Gastrocnemius medialis (tissue), 4 donors: ENCODE data around the gene PBX1. TPM values are rescaled to one million over a fixed set of nuclear protein-coding genes. Genes with fewer than 3 reads are reported as not detected.

Source experiments
- ATAC-seq, 2 donors: fragments of 150-250 bp; one replicate each; pipeline ENCODE4 v1.9.1; 2016
- DNase-seq, 2 donors: peaks; one replicate each; pipeline ENCODE4 v3.0.0-alpha.2; 2019
- H3K27ac ChIP-seq, 4 donors: fragments of 200-600 bp; sonication (generic); 1 replicate in 1 of 4; 2 replicates in 3 of 4; pipeline ENCODE4 v1.5.1; 2016 to 2018; ENCODE audit warnings: mild to moderate bottlenecking in 2 of 4, moderate library complexity in 1 of 4
- H3K27me3 ChIP-seq, 3 donors: fragments of 200-600 bp; sonication (generic) in 2 of 3; 1 replicate in 1 of 3; 2 replicates in 2 of 3; pipeline versions ENCODE4 v1.5.1 to v1.6.0; 2016 to 2019; ENCODE audit warnings: mild to moderate bottlenecking in 1 of 3, moderate library complexity in 1 of 3
- H3K36me3 ChIP-seq, 2 donors: fragments of 200-600 bp; sonication (generic) in 1 of 2; one replicate each; pipeline ENCODE4 v1.5.1; 2017 to 2018
- H3K4me1 ChIP-seq, 2 donors: fragments of 200-600 bp; sonication (generic) in 1 of 2; one replicate each; pipeline ENCODE4 v1.5.1; 2016 to 2017; ENCODE audit warnings: mild to moderate bottlenecking in 2 of 2
- H3K4me3 ChIP-seq, 4 donors: fragments of 200-600 bp; sonication (generic) in 3 of 4; 1 replicate in 1 of 4; 2 replicates in 3 of 4; pipeline ENCODE4 v1.5.1; 2016 to 2019; ENCODE audit warnings: mild to moderate bottlenecking in 2 of 4
- H3K9me3 ChIP-seq, 3 donors: fragments of 200-600 bp; sonication (generic) in 2 of 3; 1 replicate in 1 of 3; 2 replicates in 2 of 3; pipeline ENCODE4 v1.5.1; 2016 to 2019
- CTCF ChIP-seq, 5 experiments: fragments of 450-650 bp in 3 of 5; fragments of 200-600 bp in 2 of 5; sonication (generic) in 2 of 5; IDR thresholded peaks in 4 of 5; conservative IDR thresholded peaks in 1 of 5; 1 replicate in 4 of 5; 2 replicates in 1 of 5; pipeline ENCODE4 v1.5.1; 2016 to 2019; ENCODE audit warnings: antibody characterized with exemption in 5 of 5, mild to moderate bottlenecking in 3 of 5, moderate library complexity in 3 of 5
- POLR2A ChIP-seq, 2 donors: fragments of 450-650 bp; IDR thresholded peaks; one replicate each; pipeline ENCODE4 v1.6.1; 2017; ENCODE audit warnings: antibody characterized with exemption in 2 of 2, mild to moderate bottlenecking in 2 of 2, moderate library complexity in 2 of 2
- in situ Hi-C, 4 donors: fragments of 200-750 bp; cut with MboI; loops; one replicate each; pipeline versions ENCODE4 v1.15.0 to v1.8.0; 2017; ENCODE audit warnings: low sequenced_read_pairs in 4 of 4
- intact Hi-C: fragments of 100-400 bp; cut with DNase I; formaldehyde crosslinking; loops from one replicate; pipeline ENCODE4 v1.15.1; 2023; ENCODE audit warnings: low total_unique reads
- total RNA-seq, 4 donors: library from RNA; depleted of rRNA; stranded (reverse); fragments of >200 nt; gene quantifications; one replicate each; pipeline versions ENCODE4 v1.1.0 to v1.2.3, GENCODE V29; 2016

Gene PBX1
- total RNA-seq, 4 donors from 2014 or later, result 21.7 to 36.5 (median 29.0) TPM

DNA sequence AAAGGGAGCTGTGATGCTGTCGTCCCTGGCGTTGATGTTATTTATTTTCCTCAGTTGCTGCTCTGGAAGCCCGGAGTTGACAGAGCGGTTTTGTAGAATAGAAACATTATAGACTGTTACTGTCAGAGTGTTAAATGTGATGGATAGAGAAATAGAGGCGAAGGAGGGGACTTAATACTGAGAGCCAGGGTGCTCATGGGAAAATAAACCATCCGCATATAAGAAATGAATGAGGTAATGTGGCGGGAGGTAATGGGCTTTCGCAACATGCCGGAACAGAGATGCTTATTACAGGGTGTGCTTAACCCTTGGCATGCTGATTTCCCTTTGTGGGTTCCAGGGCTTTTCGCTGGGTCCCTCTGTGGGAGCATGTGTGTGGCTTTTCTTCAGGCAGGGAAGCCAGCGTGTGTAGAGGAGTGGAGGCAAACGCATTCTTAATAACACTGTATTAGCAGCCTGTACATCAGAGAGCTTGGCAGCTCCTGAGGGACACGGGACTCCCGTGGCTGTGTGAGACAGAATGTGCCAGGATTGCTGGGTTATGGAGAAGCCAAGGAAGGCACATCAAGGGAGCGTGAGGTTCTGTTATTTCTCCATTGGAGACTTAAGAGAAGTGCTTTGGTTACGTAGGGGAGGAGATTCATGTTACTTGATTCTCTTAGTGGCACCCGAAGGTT lies 141.0 kb downstream of the PBX1 start:
- Histone ChIP-seq H3K4me1 (peaks cover 19 to 64% of the 10 kb centered on the region in 2 donors), H3K27me3 (no peaks in the 10 kb centered on the region), H3K4me3 (peak overlapping the region; percentile 29 to 51 (median 41)), H3K9me3 (no peaks in the 10 kb centered on the region), H3K27ac (peak overlapping the region; percentile 81 to 88 (median 86)), H3K36me3 (no peaks in the 10 kb centered on the region)
- in situ Hi-C loops (loop anchor here in 2 of 4 donors (10.0 to 25.0 kb wide), 2 partner anchors 85 to 87 kb away; no protein-coding TSS in a partner anchor), intact Hi-C loops (loop anchor here (1.0 to 10.0 kb wide), 4 partner anchors 27 to 135 kb away; no protein-coding TSS in a partner anchor)
- peak; percentile 80 to 86 for ATAC-seq
- TF ChIP-seq CTCF (IDR thresholded peaks at IDR 0.05 in 4 of 5, conservative IDR thresholded peaks at IDR 0.05 in 1 of 5) (no peak), POLR2A (IDR thresholded peaks at IDR 0.05) (peak; percentile 56 to 64)
- DNase-seq, result peak; percentile 84 to 88

- H3K27ac ChIP-seq, result peak overlapping the region; percentile 81 to 88 (median 86)
- DNase-seq (no peak), ATAC-seq (peak; percentile 19 to 20)
- H3K27me3 ChIP-seq, result no peaks in the 10 kb centered on the region
- H3K4me3 ChIP-seq, result peak overlapping the region; percentile 29 to 51 (median 40)
- peaks cover 26 to 64% of the 10 kb centered on the region in 2 donors for H3K4me1 ChIP-seq
- no peaks in the 10 kb centered on the region for H3K36me3 ChIP-seq
- in situ Hi-C loops, result no loop called here
- H3K9me3 ChIP-seq, result no peaks in the 10 kb centered on the region
- no peak for TF ChIP-seq CTCF (IDR thresholded peaks at IDR 0.05 in 4 of 5, conservative IDR thresholded peaks at IDR 0.05 in 1 of 5)
- TF ChIP-seq POLR2A (IDR thresholded peaks at IDR 0.05), result no peak
- intact Hi-C loops, result loop anchor here (1.0 to 10.0 kb wide), 4 partner anchors 27 to 136 kb away; no protein-coding TSS in a partner anchor
These were observed 141.7 kb downstream of the PBX1 start for GRCh38 chr1:164700683-164701082.

DNA sequence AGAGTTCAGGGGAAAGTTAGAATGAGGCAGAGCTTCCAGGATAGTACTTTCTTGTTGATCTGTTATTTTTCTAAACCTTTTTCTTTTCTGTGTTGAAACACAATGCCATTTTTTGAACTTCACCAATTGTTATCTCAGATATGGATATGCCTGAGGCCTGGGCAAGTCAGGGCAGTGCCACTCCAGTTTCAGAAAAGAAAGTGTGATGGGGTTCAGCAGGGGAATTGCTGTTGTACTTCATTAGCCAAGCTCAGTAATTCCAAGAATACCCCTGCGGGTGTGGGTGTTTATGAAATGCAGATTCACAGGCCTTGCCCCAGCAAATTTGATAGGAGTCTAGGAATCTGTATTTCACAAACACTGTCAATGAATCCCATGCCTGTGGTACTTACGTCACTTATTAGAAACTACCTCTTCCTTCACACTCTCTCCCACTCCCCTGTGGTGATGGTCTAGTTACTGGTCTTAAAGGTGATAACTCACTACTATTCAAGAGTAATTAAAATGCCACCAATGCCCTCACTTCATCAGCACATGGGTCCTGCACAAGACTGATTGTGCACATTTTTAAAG lies 142.3 kb downstream of the PBX1 start:
- ATAC-seq (peak in 1 of 2 donors; percentile 18), DNase-seq (no peak)
- Histone ChIP-seq H3K27me3 (no peaks in the 10 kb centered on the region), H3K27ac (peak overlapping the region; percentile 81 to 88 (median 86)), H3K4me3 (peak overlapping the region; percentile 29 to 51 (median 40)), H3K36me3 (no peaks in the 10 kb centered on the region), H3K9me3 (no peaks in the 10 kb centered on the region), H3K4me1 (peaks cover 32 to 64% of the 10 kb centered on the region in 2 donors)
- intact Hi-C loops, result loop anchor here (2.0 to 10.0 kb wide), 3 partner anchors 64 to 136 kb away; no protein-coding TSS in a partner anchor
- in situ Hi-C loops, result no loop called here
- TF ChIP-seq POLR2A (IDR thresholded peaks at IDR 0.05), result no peak
- TF ChIP-seq CTCF (IDR thresholded peaks at IDR 0.05 in 4 of 5, conservative IDR thresholded peaks at IDR 0.05 in 1 of 5), result no peak

DNA sequence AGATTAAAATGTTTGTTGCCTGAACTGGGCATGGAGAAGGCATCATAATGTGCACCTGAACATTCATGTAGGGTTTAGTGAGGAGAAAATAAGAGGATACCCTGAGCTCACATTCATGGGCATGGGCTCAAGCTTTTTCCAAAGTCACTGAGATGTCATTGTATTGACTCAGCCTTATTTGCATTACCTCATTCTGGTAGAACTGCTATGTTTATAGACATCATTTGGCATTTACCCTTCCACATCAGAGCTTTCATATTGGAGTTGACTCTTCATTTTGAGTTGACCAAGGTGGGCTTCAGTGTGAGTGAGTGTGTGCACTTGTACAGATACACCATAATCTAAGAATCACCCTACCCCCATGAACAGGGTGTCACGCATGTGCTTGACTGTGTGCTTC lies 143.2 kb downstream of the PBX1 start:
- H3K27ac ChIP-seq, result peak overlapping the region; percentile 81 to 88 (median 86)
- no peak for DNase-seq
- in situ Hi-C loops, result no loop called here

More for the DNA sequence above, 143.2 kb downstream of the PBX1 start:
- intact Hi-C loops, result loop anchor here (10.0 kb wide), 1 partner anchor 137 kb away; no protein-coding TSS in a partner anchor
- Histone ChIP-seq H3K27me3 (no peaks in the 10 kb centered on the region), H3K36me3 (no peaks in the 10 kb centered on the region), H3K4me1 (peaks cover 42 to 69% of the 10 kb centered on the region in 2 donors), H3K4me3 (peak overlapping the region in 2 of 4 donors; percentile 39 to 51), H3K9me3 (no peaks in the 10 kb centered on the region)
- no peak for TF ChIP-seq CTCF (IDR thresholded peaks at IDR 0.05 in 4 of 5, conservative IDR thresholded peaks at IDR 0.05 in 1 of 5)
- no peak for TF ChIP-seq POLR2A (IDR thresholded peaks at IDR 0.05)
- peak in 1 of 2 donors; percentile 5 for ATAC-seq
